ENCODE results near the gene TFDP1.

DNA sequence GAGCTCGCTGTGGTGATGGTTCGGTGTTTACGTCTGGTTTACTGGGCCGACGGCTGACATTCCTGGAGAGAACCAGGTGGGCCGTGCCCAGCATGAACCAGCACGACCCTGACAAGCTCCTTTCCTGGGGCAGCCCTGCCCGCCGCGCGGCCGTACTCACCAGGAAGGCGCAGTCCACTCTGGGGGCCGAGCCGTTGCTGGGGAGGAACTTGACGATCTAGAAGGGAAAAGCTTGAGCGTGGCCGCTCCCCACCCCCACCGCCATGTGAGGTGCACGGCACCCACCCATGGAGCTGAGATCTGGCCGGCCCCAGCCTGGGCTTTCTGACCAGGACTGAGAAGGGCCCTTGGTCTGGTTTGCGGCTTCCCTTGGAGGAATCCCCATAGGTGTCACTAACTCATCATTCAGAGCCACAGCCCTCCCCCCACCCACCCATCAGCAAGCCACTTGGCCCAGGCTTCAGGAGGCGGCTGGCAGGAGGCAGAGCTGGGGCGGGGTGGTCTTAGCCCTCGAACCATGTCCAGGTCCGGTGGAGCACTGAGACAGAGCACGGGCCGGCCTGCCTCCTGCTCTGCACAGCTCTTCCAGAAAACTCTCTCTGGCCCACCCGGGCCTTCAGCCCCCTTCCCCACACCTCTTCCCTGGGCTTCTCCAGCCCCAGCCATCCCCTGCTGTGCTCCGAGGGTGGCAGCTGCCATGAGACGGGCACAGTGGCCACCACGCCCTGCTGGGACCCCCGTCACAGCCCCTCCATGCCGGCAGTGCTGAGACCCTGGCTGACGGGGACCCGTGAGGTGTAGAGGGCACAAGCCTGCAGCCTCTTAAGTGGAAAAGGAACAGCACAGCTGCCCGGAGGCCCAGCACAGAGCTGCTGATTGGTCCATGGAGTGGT lies 67.2 kb downstream of the TFDP1 start:
- TF ChIP-seq, protein P1, sequence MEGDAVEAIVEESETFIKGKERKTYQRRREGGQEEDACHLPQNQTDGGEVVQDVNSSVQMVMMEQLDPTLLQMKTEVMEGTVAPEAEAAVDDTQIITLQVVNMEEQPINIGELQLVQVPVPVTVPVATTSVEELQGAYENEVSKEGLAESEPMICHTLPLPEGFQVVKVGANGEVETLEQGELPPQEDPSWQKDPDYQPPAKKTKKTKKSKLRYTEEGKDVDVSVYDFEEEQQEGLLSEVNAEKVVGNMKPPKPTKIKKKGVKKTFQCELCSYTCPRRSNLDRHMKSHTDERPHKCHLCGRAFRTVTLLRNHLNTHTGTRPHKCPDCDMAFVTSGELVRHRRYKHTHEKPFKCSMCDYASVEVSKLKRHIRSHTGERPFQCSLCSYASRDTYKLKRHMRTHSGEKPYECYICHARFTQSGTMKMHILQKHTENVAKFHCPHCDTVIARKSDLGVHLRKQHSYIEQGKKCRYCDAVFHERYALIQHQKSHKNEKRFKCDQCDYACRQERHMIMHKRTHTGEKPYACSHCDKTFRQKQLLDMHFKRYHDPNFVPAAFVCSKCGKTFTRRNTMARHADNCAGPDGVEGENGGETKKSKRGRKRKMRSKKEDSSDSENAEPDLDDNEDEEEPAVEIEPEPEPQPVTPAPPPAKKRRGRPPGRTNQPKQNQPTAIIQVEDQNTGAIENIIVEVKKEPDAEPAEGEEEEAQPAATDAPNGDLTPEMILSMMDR (IDR thresholded peaks at IDR 0.05; ENCODE audit: borderline replicate concordance, extremely low read depth, low read length, poor library complexity, severe bottlenecking), result no peak
- TF ChIP-seq EZH2 (IDR thresholded peaks at IDR 0.05; ENCODE audit: borderline replicate concordance, low read depth, low read length, severe bottlenecking), result no peak
